ENCODE data around the gene TPCN1. TPM values are rescaled to one million over a fixed set of nuclear protein-coding genes. Genes with fewer than 3 reads are reported as not detected.
A peak's percentile ranks its signal among the peaks of the same experiment; 100 is the strongest.

Gene TPCN1
- total and polyA plus RNA-seq, 4 donors, result 20.8 to 61.7 (median 30.7) TPM

- no peak for TF ChIP-seq CTCF (IDR thresholded peaks at IDR 0.05; ENCODE audit: control extremely low read depth, extremely low read depth)
- H3K4me3 ChIP-seq, result no peak overlapping the region
- peaks cover 0 to 12% (median 2%) of the 10 kb centered on the region in 5 donors for H3K4me1 ChIP-seq (ENCODE audit: control insufficient read depth in 5 of 5, insufficient read depth in 5 of 5, low read length in 5 of 5)
- no peak overlapping the region for H3K9ac ChIP-seq (ENCODE audit: insufficient read depth in 1 of 2, low read length in 2 of 2)
- WGBS, 2 donors, result 97% methylated on average over 16 of the region's 16 CpGs
- DNase-seq (no peak), ATAC-seq (ENCODE audit: insufficient read depth, low FRiP score) (no peak)
- H3K36me3 ChIP-seq (ENCODE audit: control insufficient read depth in 4 of 4, insufficient read depth in 4 of 4, low read length in 4 of 4), result peaks cover 2 to 17% (median 4%) of the 10 kb centered on the region in 4 donors
- peak overlapping the region in 1 of 2 donors; percentile 21 for H3K27ac ChIP-seq (ENCODE audit: low read depth in 1 of 2, low read length in 1 of 2)
- no peaks in the 10 kb centered on the region for H3K9me3 ChIP-seq (ENCODE audit: control insufficient read depth in 4 of 4, insufficient read depth in 3 of 4, low read length in 3 of 4)
- no peaks in the 10 kb centered on the region for H3K27me3 ChIP-seq (ENCODE audit: control insufficient read depth in 3 of 3, insufficient read depth in 3 of 3, low read length in 2 of 3)
Observed at GRCh38 chr12:113251404-113252070, 30.3 kb downstream of the TPCN1 start.

GRCh38 chr12:113252494-113252893 lies 31.2 kb downstream of the TPCN1 start:
- Histone ChIP-seq H3K27me3 (ENCODE audit: control insufficient read depth in 3 of 3, insufficient read depth in 3 of 3, low read length in 2 of 3) (no peaks in the 10 kb centered on the region), H3K4me1 (ENCODE audit: control insufficient read depth in 5 of 5, insufficient read depth in 5 of 5, low read length in 5 of 5) (peaks cover 0 to 2% (median 0%) of the 10 kb centered on the region in 5 donors), H3K9me3 (ENCODE audit: control insufficient read depth in 4 of 4, insufficient read depth in 3 of 4, low read length in 3 of 4) (no peaks in the 10 kb centered on the region), H3K27ac (ENCODE audit: low read depth in 1 of 2, low read length in 1 of 2) (peak overlapping the region in 1 of 2 donors; percentile 21), H3K36me3 (ENCODE audit: control insufficient read depth in 4 of 4, insufficient read depth in 4 of 4, low read length in 4 of 4) (peaks cover 2 to 14% (median 4%) of the 10 kb centered on the region in 4 donors), H3K4me3 (no peak overlapping the region), H3K9ac (ENCODE audit: insufficient read depth in 1 of 2, low read length in 2 of 2) (no peak overlapping the region)
- TF ChIP-seq CTCF (IDR thresholded peaks at IDR 0.05; ENCODE audit: control extremely low read depth, extremely low read depth), result no peak
- WGBS, 2 donors, result 96 to 99% methylated on average over 10 of the region's 10 CpGs
- no peak for ATAC-seq (ENCODE audit: insufficient read depth, low FRiP score)
- DNase-seq, result no peak

- no peaks in the 10 kb centered on the region for H3K27me3 ChIP-seq (ENCODE audit: control insufficient read depth in 3 of 3, insufficient read depth in 3 of 3, low read length in 2 of 3)
- H3K9ac ChIP-seq (ENCODE audit: insufficient read depth in 1 of 2, low read length in 2 of 2), result no peak overlapping the region
- H3K27ac ChIP-seq (ENCODE audit: low read depth in 1 of 2, low read length in 1 of 2), result no peak overlapping the region
- H3K36me3 ChIP-seq (ENCODE audit: control insufficient read depth in 4 of 4, insufficient read depth in 4 of 4, low read length in 4 of 4), result peaks cover 2 to 12% (median 4%) of the 10 kb centered on the region in 4 donors
- H3K9me3 ChIP-seq (ENCODE audit: control insufficient read depth in 4 of 4, insufficient read depth in 3 of 4, low read length in 3 of 4), result no peaks in the 10 kb centered on the region
- ATAC-seq (ENCODE audit: insufficient read depth, low FRiP score) (no peak), DNase-seq (no peak)
- no peak for TF ChIP-seq CTCF (IDR thresholded peaks at IDR 0.05; ENCODE audit: control extremely low read depth, extremely low read depth)
- no peak overlapping the region for H3K4me3 ChIP-seq
- WGBS, 2 donors, result 93 to 98% methylated on average over 5 of the region's 5 CpGs
- H3K4me1 ChIP-seq (ENCODE audit: control insufficient read depth in 5 of 5, insufficient read depth in 5 of 5, low read length in 5 of 5), result peaks cover 0 to 2% (median 0%) of the 10 kb centered on the region in 5 donors
Observed at GRCh38 chr12:113253532-113254285, 32.4 kb downstream of the TPCN1 start.
